ENCODE results near the gene SPRED2.

SPRED2 gene

DNA sequence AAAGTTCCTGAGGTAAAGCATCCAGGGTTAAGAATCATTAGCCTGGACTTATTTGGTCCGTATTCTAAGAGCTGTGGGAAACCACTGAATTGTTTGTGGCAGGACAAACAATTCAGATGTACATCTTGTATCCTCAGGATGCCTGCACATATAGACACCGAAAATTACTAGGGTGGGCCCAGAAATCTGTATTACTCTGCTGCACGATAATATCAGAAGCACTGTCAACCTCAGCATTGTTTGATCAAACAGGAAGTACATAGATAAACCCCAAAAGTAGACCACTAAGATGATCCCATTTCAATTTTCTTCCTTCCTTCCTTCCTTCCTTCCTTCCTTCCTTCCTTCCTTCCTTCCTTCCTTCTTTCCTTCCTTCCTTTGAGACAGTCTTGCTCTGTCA, 34.2 kb upstream of the SPRED2 start:
- Histone ChIP-seq H3K9me3 (ENCODE audit: control insufficient read depth, low read length) (no peaks in the 10 kb centered on the region), H3K36me3 (ENCODE audit: control insufficient read depth, insufficient read depth, low read length) (no peaks in the 10 kb centered on the region), H3K4me3 (ENCODE audit: insufficient read depth, low read depth, low read length) (no peak overlapping the region), H3K27me3 (ENCODE audit: control insufficient read depth, insufficient read depth, low read length, poor library complexity, severe bottlenecking) (no peaks in the 10 kb centered on the region), H3K4me1 (ENCODE audit: control insufficient read depth, insufficient read depth, low read length) (no peaks in the 10 kb centered on the region), H3K27ac (ENCODE audit: insufficient read depth, low read depth, low read length, poor library complexity, severe bottlenecking) (no peak overlapping the region)
- 94 to 95% methylated on average over 3 of the region's 3 CpGs for WGBS, 2 experiments

- no peak overlapping the region for H3K27ac ChIP-seq (ENCODE audit: insufficient read depth, low read depth, low read length, poor library complexity, severe bottlenecking)
- WGBS, 2 experiments: 84 to 88% methylated on average over 5 of the region's 5 CpGs
- no peaks in the 10 kb centered on the region for H3K9me3 ChIP-seq (ENCODE audit: control insufficient read depth, low read length)
- no peak overlapping the region for H3K4me3 ChIP-seq (ENCODE audit: insufficient read depth, low read depth, low read length)
- no peaks in the 10 kb centered on the region for H3K4me1 ChIP-seq (ENCODE audit: control insufficient read depth, insufficient read depth, low read length)
- no peaks in the 10 kb centered on the region for H3K27me3 ChIP-seq (ENCODE audit: control insufficient read depth, insufficient read depth, low read length, poor library complexity, severe bottlenecking)
- no peaks in the 10 kb centered on the region for H3K36me3 ChIP-seq (ENCODE audit: control insufficient read depth, insufficient read depth, low read length)
Observed at GRCh38 chr2:65465857-65466256, 33.5 kb upstream of the SPRED2 start.

GRCh38 chr2:65465124-65465523, 32.7 kb upstream of the SPRED2 start:
- Histone ChIP-seq H3K36me3 (ENCODE audit: control insufficient read depth, insufficient read depth, low read length) (no peaks in the 10 kb centered on the region), H3K4me3 (ENCODE audit: insufficient read depth, low read depth, low read length) (no peak overlapping the region), H3K4me1 (ENCODE audit: control insufficient read depth, insufficient read depth, low read length) (no peaks in the 10 kb centered on the region), H3K9me3 (ENCODE audit: control insufficient read depth, low read length) (no peaks in the 10 kb centered on the region), H3K27ac (ENCODE audit: insufficient read depth, low read depth, low read length, poor library complexity, severe bottlenecking) (no peak overlapping the region), H3K27me3 (ENCODE audit: control insufficient read depth, insufficient read depth, low read length, poor library complexity, severe bottlenecking) (no peaks in the 10 kb centered on the region)
- 94 to 95% methylated on average over 5 of the region's 5 CpGs for WGBS, 2 experiments

DNA sequence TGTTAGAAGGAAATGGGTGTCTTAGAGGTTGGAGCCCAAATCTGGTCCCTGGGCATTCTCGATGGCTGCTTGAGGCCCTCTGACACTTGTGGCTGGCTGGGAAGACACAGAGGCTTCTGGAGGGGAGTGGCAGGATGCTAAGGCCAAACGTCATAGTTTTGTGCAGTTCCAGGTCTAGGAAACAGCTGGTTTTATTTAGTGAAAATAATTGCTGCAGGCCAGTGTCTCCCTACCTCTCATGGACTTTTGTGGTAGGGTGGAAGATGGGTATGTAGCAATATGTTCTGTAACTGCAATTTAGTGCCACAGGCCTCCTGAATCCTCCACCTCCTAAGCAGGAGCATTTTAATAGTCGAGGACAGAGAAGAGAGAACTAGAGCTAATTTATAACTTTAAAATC, 32.2 kb upstream of the SPRED2 start:
- no peaks in the 10 kb centered on the region for H3K4me1 ChIP-seq (ENCODE audit: control insufficient read depth, insufficient read depth, low read length)
- H3K36me3 ChIP-seq (ENCODE audit: control insufficient read depth, insufficient read depth, low read length): no peaks in the 10 kb centered on the region

DNA sequence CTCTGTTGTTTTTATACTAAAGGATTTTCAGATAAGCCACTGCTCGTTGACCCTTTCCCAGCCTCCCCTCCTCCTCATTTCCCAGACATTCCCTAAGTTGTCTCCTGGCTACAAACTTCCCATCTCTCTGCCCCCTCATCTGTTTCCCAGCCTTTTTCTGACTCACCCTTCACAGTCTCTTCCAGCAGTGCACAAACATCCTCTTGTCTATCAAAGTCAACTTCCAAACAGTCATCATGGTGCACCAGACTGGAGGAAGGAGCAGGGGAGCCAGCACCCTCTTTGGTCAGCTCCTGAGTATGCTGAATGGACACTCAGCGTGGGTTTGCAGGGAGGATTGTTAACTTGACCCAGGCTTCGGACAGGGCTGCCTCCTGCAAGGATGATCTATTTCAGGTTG, 26.6 kb upstream of the SPRED2 start:
- Histone ChIP-seq H3K4me1 (ENCODE audit: control insufficient read depth, insufficient read depth, low read length) (no peaks in the 10 kb centered on the region), H3K36me3 (ENCODE audit: control insufficient read depth, insufficient read depth, low read length) (no peaks in the 10 kb centered on the region), H3K27ac (ENCODE audit: insufficient read depth, low read depth, low read length, poor library complexity, severe bottlenecking) (no peak overlapping the region), H3K9me3 (ENCODE audit: control insufficient read depth, low read length) (no peaks in the 10 kb centered on the region), H3K27me3 (ENCODE audit: control insufficient read depth, insufficient read depth, low read length, poor library complexity, severe bottlenecking) (no peaks in the 10 kb centered on the region), H3K4me3 (ENCODE audit: insufficient read depth, low read depth, low read length) (no peak overlapping the region)
- 86 to 87% methylated on average over 3 of the region's 3 CpGs for WGBS, 2 experiments

More for the DNA sequence above, 32.2 kb upstream of the SPRED2 start:
- WGBS, 2 experiments: 90% methylated on average over 3 of the region's 3 CpGs
- no peak overlapping the region for H3K4me3 ChIP-seq (ENCODE audit: insufficient read depth, low read depth, low read length)
- H3K27me3 ChIP-seq (ENCODE audit: control insufficient read depth, insufficient read depth, low read length, poor library complexity, severe bottlenecking): no peaks in the 10 kb centered on the region
- no peaks in the 10 kb centered on the region for H3K9me3 ChIP-seq (ENCODE audit: control insufficient read depth, low read length)
- H3K27ac ChIP-seq (ENCODE audit: insufficient read depth, low read depth, low read length, poor library complexity, severe bottlenecking): no peak overlapping the region

DNA sequence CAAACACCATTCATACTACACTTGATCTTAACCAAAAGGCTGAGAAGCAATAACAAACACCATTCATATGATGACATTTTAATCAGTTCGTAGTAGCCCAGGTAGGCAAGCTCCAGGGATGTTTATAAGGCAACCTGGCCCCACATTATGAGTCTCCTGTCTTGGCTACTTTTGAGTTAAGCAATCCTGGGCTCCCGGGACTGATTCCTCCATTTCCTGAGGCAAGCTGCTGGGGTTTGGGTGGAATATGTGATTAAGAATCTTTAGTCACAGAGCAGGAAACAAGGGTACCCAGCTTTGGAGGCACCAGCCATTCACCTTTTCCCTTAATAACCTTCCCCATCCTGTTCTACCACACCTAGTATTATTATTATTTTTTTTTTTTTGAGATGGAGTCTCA, 24.5 kb upstream of the SPRED2 start:
- Histone ChIP-seq H3K36me3 (ENCODE audit: control insufficient read depth, insufficient read depth, low read length) (no peaks in the 10 kb centered on the region), H3K4me3 (ENCODE audit: insufficient read depth, low read depth, low read length) (no peak overlapping the region), H3K27me3 (ENCODE audit: control insufficient read depth, insufficient read depth, low read length, poor library complexity, severe bottlenecking) (no peaks in the 10 kb centered on the region), H3K4me1 (ENCODE audit: control insufficient read depth, insufficient read depth, low read length) (no peaks in the 10 kb centered on the region), H3K27ac (ENCODE audit: insufficient read depth, low read depth, low read length, poor library complexity, severe bottlenecking) (no peak overlapping the region), H3K9me3 (ENCODE audit: control insufficient read depth, low read length) (no peaks in the 10 kb centered on the region)
- WGBS, 2 experiments: 92 to 96% methylated on average over 2 of the region's 2 CpGs

- H3K4me3 ChIP-seq (ENCODE audit: insufficient read depth, low read depth, low read length): no peak overlapping the region
Observed at GRCh38 chr2:65456064-65456463, 23.7 kb upstream of the SPRED2 start.

GRCh38 chr2:65453916-65454315, 21.5 kb upstream of the SPRED2 start:
- WGBS, 2 experiments: 100% methylated on average over 1 of the region's 1 CpG
- no peaks in the 10 kb centered on the region for H3K27me3 ChIP-seq (ENCODE audit: control insufficient read depth, insufficient read depth, low read length, poor library complexity, severe bottlenecking)

More at GRCh38 chr2:65456064-65456463, 23.7 kb upstream of the SPRED2 start:
- Histone ChIP-seq H3K9me3 (ENCODE audit: control insufficient read depth, low read length) (no peaks in the 10 kb centered on the region), H3K27me3 (ENCODE audit: control insufficient read depth, insufficient read depth, low read length, poor library complexity, severe bottlenecking) (no peaks in the 10 kb centered on the region), H3K4me1 (ENCODE audit: control insufficient read depth, insufficient read depth, low read length) (no peaks in the 10 kb centered on the region), H3K27ac (ENCODE audit: insufficient read depth, low read depth, low read length, poor library complexity, severe bottlenecking) (no peak overlapping the region), H3K36me3 (ENCODE audit: control insufficient read depth, insufficient read depth, low read length) (no peaks in the 10 kb centered on the region)

GRCh38 chr2:65452150-65452895, 19.9 kb upstream of the SPRED2 start:
- Histone ChIP-seq H3K4me3 (ENCODE audit: insufficient read depth, low read depth, low read length) (no peak overlapping the region), H3K9me3 (ENCODE audit: control insufficient read depth, low read length) (no peaks in the 10 kb centered on the region), H3K27me3 (ENCODE audit: control insufficient read depth, insufficient read depth, low read length, poor library complexity, severe bottlenecking) (no peaks in the 10 kb centered on the region), H3K36me3 (ENCODE audit: control insufficient read depth, insufficient read depth, low read length) (no peaks in the 10 kb centered on the region), H3K4me1 (ENCODE audit: control insufficient read depth, insufficient read depth, low read length) (no peaks in the 10 kb centered on the region), H3K27ac (ENCODE audit: insufficient read depth, low read depth, low read length, poor library complexity, severe bottlenecking) (no peak overlapping the region)
- WGBS, 2 experiments: 87 to 91% methylated on average over 5 of the region's 5 CpGs

More at GRCh38 chr2:65453916-65454315, 21.5 kb upstream of the SPRED2 start:
- H3K36me3 ChIP-seq (ENCODE audit: control insufficient read depth, insufficient read depth, low read length): no peaks in the 10 kb centered on the region
- no peak overlapping the region for H3K27ac ChIP-seq (ENCODE audit: insufficient read depth, low read depth, low read length, poor library complexity, severe bottlenecking)
- no peaks in the 10 kb centered on the region for H3K9me3 ChIP-seq (ENCODE audit: control insufficient read depth, low read length)
- no peak overlapping the region for H3K4me3 ChIP-seq (ENCODE audit: insufficient read depth, low read depth, low read length)
- no peaks in the 10 kb centered on the region for H3K4me1 ChIP-seq (ENCODE audit: control insufficient read depth, insufficient read depth, low read length)

- Histone ChIP-seq H3K27ac (ENCODE audit: insufficient read depth, low read depth, low read length, poor library complexity, severe bottlenecking) (no peak overlapping the region), H3K9me3 (ENCODE audit: control insufficient read depth, low read length) (no peaks in the 10 kb centered on the region), H3K36me3 (ENCODE audit: control insufficient read depth, insufficient read depth, low read length) (no peaks in the 10 kb centered on the region), H3K4me1 (ENCODE audit: control insufficient read depth, insufficient read depth, low read length) (no peaks in the 10 kb centered on the region), H3K27me3 (ENCODE audit: control insufficient read depth, insufficient read depth, low read length, poor library complexity, severe bottlenecking) (no peaks in the 10 kb centered on the region), H3K4me3 (ENCODE audit: insufficient read depth, low read depth, low read length) (no peak overlapping the region)
- WGBS, 2 experiments: 92% methylated on average over 1 of the region's 1 CpG; no CpG with 5 or more reads in 1 of the 2 experiments
Observed at GRCh38 chr2:65450810-65451209, 18.4 kb upstream of the SPRED2 start.

Data from ectodermal cell (in vitro differentiated cells).